Measurements from ENCODE around the gene DCT.
"Not testable (repeated sequence)": the region's sequence is repeated elsewhere in the genome, so short reads cannot be mapped to it uniquely, and the experiment has no call there.

The DCT gene

DNA sequence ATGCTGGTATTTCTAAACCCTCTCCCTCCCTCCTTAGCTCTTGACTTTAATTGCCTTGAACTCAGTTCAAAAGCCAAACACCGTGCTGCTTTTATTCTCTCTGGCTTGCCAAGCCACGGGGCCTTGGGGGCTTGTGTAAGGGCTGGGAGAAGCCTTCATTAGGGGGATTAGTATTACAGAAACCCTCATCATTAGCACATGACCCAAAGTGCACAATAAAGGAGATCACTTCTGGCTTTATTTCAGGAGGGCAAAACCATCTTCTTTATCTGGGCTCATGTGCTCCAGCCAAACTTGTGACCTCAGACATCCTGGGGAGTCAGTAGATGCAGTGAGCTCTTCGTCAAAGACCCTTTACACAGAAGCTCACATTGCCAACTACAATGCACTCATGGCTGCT is at the start of gene DCT:
Gene DCT, minus strand, starts transcription at position 67 of the 400 bp plus-strand sequence. CDS start 427 bp downstream, outside the sequence.
- no peak for DNase-seq

DNA sequence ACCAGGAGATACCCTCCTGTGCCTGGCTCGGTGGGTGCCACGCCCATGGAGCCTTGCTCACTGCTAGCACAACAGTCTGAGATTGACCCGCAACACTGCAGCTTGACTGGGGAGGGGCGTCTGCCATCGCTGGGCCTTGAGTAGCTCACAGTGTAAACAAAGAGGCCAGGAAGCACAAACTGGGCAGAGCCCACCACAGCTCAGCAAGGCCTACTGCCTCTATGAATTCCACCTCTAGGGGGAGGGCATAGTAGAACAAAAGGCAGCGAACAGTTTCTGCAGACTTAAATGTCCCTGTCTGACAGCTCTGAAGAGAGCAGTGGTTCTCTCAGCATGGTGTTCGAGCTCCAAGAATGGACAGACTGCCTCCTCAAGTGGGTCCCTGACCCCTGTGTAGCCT is 47.5 kb upstream of the DCT start:
- DNase-seq, result not testable (repeated sequence)

DNA sequence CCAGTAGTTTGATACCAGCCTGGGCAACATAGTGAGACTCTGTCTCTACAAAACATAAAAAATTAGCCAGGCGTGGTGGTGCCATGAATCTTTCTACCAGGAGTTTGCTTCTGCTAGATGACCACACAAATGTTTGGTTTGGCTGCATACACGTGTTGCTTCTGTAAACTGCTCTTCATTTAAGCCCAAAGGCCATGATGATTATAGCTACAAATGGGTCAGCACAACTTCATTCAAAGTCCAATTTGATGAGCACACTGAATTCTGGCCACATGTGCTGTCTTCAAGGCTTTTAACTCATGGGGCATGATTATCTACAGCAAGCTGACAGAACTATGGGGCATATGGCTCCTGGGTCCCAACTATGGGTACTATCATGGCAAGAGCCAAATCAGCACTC is 46.3 kb upstream of the DCT start:
- DNase-seq, result no peak

DNA sequence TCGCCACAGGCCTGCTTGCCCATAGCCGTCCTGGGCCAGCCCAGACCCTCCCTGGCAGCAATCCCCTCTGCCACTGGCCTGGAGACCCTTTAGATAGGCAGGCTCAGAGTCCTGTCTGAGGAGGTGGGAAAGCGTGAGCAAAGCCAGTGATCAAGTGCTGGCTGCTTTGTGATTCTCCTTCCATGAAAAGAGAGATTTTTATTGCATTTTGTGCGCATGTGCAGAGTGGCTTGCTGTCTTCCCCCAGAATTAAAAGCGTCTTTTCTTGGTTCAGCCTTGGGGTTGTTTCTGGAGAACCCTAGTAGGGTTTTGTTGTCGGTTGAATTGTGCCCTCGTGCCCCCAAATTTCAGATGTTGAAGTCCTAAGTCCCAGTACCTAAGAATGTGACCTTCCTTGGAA is 44.9 kb upstream of the DCT start:
- DNase-seq, result no peak

DNA sequence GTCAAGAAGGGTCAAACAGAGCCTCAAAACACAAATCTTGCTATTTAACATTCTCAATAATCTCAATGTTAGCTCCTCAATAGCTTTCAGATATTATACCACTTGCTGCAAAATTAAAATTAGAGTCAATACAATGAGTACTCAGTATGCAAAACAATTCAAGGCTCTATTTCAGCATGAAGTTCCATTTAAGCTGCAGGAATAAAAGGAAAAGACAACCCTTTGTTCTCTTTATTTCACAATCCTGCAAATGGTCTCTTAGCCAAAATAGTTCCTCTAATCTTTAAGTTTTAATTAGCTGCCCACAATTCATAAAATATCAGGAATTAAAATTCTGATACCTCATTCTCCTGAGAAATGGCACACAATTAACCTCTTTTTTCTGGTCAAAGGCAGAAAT is 40.5 kb upstream of the DCT start:
- no peak for DNase-seq

DNA sequence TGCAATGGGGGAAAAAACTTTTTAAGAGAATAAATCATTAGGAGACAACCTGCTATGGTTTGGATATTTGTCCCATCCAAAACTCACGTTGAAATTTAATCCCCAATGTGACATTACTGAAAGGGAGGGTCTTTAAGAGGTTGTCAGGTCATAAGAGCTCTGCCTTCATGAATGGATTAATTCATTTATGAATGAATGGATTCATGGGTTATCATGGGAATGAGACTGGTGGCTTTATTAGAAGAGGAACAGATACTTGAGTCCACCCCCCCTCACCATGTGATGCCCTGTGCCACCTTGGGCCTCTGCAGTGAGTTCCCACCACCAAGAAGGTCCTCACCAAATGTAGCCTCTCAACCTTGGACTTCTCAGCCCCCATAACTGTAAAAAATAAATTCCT is 37.0 kb upstream of the DCT start:
- DNase-seq, result no peak

DNA sequence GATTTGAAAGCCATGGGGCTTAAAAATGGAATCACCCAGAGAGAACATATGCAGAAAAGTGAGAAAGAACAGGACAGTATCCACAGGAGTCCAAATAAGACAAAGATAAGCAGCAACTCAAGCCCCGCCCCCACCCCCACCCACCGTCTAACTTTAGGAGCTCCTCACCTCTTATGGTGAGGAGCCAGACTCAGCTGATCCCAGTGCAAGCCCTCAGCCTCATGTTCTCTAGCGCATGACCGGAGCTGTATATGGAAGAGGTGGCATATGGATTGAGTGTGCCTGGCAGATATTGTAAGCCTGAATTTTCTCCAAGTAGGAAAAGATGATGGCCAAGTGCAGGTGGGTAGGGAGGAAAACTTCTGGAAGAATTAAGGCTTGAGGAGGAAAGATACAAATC is 36.4 kb upstream of the DCT start:
- no peak for DNase-seq

DNA sequence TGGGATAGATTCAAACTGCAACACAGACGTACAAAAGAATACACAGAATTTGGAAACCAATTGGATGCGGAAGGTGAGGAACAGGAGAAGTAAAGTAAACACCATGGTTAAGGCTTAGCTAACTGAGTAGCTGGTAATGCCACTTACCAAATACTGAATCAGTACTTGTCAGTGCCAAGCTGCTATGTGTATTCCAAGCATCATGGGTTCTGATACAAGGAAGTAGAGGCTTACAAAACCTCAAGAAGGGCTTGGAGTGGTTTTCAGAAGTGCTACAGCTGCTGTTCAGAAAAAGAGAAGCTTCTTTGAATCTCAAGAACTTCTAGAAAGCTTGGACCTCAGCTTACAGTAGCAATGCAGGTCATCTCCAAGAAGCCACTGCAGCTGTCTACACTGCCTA is 35.9 kb upstream of the DCT start:
- no peak for DNase-seq

DNA sequence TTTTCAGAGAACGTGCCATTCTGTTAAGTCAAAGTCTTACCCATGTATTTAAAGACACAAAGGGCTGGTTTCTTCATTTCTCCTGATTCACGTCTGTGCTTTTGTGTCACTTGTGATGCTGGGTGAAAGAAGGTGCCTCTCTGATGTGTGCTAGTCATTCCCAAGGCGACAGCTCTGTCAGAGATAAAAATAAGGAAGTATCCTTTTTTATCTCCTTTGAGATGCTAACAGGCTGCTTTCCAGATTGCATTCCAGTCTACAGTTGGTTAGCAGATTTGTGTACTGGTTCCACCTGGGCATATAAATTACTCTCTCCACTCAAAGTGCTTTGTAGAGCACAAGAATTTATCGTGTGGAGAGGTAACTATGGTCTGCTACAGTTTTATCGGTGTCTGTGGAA is 33.5 kb upstream of the DCT start:
- no peak for DNase-seq

DNA sequence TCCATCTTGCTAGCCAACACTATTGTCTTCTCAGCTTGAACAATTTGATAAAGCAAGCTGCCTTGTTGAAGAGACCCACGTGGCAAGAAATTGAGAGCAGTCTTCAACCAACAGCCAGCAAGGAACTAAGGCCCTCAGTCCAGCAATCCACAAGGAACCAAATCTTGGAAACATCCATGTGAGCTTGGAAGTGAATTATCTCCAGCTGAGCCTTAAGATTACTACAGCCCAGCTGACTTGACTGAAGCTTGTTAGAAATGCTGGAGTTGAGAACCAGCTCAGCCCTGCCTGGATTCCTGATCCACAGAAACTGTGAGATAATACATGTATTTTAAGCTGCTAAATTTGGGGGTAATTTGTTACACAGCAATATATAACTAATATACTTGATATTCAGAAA is 26.2 kb upstream of the DCT start:
- no peak for DNase-seq

DNA sequence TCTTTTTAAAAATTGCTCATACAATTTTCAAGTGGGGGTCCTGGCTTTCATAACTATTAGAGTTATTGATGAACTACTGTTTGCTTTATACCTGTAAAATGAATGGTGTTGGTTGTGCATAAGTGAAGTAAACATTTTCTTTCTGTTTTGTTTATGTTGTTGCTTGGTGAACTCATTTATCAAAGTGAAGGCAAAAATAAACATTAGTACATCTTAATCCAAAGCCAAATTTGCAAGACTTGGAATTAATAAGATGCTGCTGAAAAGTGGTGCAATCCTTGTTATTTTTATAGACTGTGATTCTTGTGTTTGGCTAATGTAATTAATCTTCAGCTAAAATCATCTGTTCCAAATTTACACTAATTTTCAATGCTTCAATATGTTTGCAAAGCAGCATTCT is 24.4 kb upstream of the DCT start:
- no peak for DNase-seq

DNA sequence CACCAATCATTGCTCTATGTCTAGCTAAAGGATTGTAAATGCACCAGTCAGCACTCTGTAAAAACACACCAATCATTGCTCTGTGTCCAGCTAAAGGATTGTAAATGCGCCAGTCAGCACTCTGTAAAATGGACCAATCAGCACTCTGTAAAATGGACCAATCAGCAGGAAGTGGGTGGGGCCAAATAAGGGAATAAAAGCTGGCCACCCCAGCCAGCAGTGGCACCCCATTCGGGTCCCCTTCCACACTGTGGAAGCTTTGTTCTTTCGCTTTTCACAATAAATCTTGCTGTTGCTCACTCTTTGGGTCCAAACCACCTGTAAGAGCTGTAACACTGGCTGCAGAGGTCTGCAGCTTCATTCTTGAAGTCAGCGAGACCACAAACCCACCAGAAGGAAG is 19.3 kb upstream of the DCT start:
- DNase-seq, result not testable (repeated sequence)

DNA sequence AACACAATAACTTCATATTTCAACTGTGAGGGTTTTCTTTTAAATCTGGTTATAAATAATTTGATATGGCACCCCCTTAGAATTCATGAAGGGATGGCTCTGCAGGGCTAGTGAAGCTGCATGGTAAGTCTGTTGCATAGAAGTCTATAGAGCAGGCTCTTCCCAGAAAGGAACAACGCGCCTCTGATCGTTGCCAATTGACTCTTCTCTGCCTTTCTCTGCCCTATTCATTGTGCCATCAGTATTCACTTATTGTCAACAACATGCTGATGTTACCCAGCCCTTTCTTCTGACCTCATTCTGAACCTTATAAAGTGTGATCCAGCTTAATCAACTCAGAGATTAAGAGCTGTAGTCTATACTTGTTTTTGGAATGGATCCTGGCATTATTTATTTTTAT is 16.3 kb upstream of the DCT start:
- no peak for DNase-seq

DNA sequence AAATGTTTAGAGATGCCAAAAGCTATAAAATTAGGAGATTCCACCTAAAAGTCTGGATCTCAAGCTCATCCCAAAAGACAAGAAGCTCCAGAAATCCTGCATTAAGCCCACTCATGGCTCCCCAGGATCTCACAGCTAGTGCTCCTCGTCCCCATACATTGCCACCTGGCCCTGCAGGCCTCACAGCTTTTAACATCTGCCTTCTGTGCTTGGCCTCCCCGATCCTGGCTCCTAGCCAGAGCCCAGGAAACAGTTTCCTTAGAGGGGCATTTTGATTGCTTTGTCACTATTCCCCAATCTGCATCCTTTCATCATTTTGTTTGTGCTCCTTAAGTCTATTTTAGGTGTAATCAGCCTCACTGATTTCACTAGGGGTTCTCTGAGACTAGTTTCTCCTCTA is 14.5 kb upstream of the DCT start:
- DNase-seq, result no peak

DNA sequence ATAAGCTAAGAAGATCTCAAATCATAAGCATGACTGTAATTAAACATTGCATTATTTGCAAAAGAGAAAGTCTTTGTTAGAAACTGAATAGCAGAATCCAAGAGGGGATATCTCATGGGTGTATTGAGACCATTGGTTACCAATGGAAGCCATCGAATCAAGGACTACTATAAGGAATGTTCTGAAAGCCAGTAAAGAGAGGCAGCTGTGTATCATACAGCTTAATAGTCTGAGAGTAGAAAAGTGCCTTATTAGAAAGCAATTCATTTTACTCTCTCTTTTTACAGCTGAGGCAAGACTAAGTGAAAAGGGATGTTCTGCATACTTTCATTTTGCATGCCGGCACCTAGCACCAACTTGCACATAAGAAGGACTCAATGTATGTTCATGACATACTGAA is 7.6 kb upstream of the DCT start:
- DNase-seq, result no peak

DNA sequence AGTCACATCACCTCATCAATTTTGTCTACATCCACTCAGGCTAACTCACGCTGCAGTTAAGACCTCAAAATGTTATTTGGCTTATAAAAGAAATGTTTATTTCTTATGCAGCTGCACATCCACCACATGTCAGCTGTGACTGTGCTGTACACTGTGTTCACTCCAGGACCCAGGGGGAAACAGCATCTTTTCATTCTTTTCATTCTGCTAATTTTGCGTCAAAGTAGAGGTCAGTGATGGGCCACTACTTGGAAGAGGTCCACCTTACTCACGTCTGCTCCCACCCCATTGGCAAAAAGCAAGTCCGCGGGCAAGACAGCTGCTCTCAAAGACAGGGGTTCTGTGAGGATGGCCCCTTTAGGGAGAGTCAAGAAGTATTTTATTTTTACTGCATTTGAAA is 4.5 kb upstream of the DCT start:
- no peak for DNase-seq

DNA sequence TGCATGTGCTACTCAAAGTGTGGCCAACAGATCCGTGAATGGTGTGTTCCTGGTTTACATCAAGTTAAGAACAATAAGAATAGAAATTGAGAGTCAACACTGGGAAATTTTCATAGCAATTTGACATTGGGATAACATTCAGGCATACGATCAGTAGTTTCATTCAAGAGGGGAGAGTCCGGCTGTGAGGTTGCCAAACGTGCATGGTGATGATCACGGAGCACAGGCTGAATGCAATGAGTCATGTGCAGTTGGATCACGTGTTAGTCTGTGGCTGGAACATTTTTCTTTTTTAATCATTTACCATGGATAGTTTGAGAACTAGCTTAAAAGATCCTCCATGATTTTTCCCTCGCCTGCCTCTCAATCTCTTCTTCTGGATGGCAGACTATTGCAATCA is 2.5 kb upstream of the DCT start:
- DNase-seq, result no peak

DNA sequence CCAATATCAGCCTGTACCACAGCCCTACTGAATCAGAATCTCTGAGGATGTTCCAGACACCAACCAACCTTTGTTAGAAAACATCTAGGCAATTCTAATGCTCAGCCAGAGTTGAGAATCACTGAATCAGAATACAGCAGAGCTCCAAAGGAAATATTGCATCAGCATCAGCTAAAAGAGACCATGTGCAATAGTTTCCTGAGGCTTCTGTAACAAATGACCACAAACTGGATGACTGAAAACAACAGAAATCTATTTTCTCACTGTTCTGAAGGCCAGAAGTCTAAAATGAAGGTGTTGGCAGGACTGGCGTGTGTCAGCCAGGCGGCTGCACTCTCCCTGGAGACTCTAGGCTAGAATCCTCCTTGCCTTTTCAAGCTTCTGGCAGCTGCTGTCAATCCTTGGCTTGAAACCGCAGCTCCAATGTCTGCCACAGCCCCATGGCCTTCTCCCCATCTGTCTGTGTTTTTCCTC is 1.2 kb upstream of the DCT start:
- no peak for DNase-seq

DNA sequence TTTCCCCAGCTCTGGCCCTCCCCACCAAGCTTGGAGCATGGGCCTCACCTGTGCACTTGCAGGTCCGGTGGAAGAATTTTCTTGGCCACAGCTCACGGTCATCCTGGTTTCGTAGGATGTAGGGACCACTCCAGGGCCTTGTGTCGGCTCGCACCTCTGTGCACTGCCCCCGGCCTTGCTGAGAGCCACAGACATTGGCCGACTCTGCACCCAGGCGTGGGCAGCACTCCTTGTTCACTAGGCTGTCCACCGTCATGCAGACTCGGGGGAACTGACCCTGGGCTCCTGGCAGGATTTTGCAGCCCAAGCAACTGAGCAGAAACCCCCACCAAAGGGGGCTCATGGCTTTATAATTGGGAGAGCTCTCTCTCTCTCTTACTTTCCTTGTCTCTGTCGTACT is 569 bp downstream of the DCT start:
- DNase-seq, result no peak

DNA sequence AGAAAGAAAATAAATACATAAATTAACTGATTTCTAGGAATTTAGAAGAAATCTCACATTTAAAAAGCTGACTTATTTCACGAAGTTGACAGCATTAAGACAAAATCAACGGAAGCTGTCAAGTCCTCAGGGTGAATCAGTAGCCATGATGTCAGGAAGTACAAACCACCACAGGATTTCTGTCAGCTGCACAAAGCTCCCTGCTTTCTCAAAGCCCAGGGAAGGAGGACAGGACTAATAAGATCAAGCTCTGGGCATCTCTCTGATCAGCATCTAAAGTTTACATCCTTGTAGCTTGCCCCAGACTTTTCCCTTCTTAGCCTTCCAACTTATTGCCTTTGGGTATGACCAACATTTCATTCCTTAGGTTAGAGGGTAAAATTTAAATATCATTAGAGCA is 9.4 kb downstream of the DCT start:
- DNase-seq, result no peak

DNA sequence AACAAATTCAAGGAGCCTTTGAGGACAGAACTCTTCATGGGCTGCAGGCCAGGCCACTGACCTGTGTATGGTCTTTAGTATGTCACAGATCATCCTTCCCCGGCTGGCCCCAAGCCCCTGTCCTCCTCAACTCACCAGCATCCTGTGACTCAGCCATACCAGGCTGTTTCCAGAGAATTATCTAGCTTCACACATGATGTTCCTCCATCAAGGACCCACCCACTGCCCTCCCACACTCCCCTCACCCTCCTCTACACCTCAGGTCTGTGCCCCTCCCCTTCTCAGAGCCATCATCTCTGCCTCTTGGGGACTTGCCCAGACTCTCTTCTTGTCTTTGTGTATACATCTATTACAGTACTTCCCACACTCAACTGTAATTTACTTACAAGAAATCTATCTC is 14.7 kb downstream of the DCT start:
- DNase-seq, result peak; percentile 6

DNA sequence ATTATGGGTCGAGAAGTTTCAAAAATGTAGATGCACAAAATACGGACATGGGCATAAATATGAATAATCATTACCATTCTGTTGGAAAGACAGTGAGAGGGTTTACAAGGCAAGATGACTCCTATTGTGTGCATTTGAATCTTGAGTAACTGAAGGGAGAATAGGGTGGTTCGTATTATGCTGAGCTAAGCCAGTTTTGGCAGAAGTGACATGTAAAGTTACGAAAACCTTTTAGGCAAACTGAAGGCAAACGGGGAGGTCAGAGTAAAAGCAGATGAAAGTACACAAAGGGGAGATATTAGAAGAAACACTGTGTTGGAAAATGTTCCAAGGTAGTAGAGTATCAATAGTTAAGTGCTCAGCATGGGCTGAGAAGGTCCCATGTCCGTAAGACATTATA is 16.8 kb downstream of the DCT start:
- no peak for DNase-seq

DNA sequence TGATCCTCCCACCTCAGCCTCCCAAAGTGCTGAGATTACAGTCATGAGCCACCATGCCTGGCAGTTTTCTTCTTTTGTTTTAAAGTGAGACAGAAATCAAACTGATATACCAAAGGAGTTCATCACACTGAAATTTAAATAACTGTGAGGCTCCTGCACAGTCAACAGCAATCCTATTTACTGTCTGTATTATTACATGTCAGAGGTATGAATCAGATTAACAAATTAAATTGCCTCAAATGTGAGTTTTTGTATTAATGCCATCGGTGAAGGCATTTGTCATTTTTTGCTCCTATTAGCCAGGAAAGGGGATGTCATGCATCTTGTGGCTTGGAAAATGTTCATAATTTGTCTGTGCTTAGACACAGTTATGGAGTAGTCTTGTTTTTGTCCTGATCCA is 20.4 kb downstream of the DCT start:
- no peak for DNase-seq

DNA sequence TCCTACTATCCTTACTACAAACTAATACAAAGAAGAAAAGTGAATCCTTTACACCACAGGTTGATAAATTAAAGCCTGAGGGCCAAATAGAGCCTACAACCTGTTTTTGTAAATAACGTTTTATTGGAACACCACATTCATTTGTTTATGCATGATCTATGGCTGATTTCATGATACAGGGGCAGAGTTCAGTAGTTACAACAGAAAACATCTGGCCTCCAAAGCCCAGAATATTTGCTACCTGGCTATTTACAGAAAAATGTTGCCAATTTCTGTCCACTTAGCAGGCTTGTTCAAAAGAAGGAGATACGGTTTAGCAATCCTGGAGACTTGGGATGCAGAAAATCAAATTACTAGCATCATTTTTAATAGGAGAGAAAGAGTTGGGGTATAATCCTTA is 24.1 kb downstream of the DCT start:
- no peak for DNase-seq

DNA sequence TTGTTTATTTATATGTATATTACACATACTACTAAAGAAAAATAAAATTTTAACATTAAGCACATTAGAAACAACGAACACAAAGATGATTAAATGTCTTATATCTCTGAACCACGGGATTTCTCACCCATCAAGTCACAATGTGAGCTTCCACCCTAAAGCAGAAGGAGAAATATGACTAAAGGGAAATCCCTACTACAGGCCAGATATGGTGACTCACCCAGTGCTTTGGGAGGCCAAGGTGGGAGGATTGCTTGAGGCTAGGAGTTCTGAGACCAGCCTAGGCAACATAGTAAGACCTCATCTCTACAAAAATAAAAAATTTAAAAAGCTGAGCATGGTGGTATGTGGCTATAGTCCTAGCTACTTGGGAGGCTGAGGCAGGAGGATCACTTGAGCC is 24.6 kb downstream of the DCT start:
- DNase-seq, result peak; percentile 3

DNA sequence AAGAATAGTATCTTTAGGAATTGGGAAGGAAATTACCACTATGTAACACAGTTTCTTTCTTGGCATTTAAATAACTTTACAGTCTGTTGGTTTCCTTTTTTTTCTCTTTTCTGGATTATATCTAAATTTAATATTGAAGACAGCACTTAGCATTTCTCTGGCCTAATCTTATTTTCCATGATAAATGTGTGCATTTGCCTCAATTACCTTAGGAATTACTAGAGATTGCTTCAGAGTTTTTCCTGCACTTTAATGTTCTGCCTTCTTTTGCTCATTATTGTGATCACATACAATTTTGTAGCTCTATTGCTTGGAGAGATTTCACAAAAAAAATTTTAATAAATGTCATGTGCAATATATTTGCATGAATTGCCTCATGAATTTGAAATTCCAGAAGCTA is 25.1 kb downstream of the DCT start:
- DNase-seq, result no peak
